Measurements from ENCODE around the gene C11orf21. TPM values are rescaled to one million over a fixed set of nuclear protein-coding genes. Genes with fewer than 3 reads are reported as not detected.
A peak's percentile ranks its signal among the peaks of the same experiment; 100 is the strongest.

C11orf21 gene
- total and polyA plus RNA-seq, 9 of the 15 experiments (the other 6 are each of a cell fraction or from before 2014, with no cell fraction given): 0.10 to 2.6 (median 2.0) TPM

DNA sequence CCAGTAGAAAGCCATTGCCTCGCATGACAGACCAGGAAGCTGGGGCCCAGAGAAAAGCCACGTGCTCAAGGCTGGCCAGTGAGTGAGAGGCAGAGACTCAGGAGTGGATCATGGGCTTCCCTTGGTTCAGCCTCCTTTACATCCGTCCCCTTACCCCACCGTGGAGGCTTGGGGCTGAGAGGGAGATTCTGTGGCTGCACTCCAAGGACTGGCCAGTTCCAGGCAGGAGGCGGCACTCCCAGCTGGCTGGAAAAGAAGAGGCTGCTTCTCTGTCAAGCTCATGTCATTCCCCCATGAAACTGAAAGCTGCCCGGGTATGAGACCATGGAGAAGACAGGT, 24.7 kb downstream of the C11orf21 start (continued):
- TF ChIP-seq, protein P1, sequence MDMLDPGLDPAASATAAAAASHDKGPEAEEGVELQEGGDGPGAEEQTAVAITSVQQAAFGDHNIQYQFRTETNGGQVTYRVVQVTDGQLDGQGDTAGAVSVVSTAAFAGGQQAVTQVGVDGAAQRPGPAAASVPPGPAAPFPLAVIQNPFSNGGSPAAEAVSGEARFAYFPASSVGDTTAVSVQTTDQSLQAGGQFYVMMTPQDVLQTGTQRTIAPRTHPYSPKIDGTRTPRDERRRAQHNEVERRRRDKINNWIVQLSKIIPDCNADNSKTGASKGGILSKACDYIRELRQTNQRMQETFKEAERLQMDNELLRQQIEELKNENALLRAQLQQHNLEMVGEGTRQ (CRISPR knock-in tag; IDR thresholded peaks at IDR 0.05): peak; percentile 55; the same call in 1 of the 2 replicates
- TF ChIP-seq, protein P2, sequence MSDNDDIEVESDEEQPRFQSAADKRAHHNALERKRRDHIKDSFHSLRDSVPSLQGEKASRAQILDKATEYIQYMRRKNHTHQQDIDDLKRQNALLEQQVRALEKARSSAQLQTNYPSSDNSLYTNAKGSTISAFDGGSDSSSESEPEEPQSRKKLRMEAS (CRISPR knock-in tag; IDR thresholded peaks at IDR 0.05): peak; percentile 77
- TF ChIP-seq RAD51 (IDR thresholded peaks at IDR 0.05; ENCODE audit: borderline replicate concordance, low read depth) (0 out of 2 replicates have a peak, but pooled peaks have one; percentile 13), ATF7 (IDR thresholded peaks at IDR 0.05) (no peak)
- TF ChIP-seq, protein P3, sequence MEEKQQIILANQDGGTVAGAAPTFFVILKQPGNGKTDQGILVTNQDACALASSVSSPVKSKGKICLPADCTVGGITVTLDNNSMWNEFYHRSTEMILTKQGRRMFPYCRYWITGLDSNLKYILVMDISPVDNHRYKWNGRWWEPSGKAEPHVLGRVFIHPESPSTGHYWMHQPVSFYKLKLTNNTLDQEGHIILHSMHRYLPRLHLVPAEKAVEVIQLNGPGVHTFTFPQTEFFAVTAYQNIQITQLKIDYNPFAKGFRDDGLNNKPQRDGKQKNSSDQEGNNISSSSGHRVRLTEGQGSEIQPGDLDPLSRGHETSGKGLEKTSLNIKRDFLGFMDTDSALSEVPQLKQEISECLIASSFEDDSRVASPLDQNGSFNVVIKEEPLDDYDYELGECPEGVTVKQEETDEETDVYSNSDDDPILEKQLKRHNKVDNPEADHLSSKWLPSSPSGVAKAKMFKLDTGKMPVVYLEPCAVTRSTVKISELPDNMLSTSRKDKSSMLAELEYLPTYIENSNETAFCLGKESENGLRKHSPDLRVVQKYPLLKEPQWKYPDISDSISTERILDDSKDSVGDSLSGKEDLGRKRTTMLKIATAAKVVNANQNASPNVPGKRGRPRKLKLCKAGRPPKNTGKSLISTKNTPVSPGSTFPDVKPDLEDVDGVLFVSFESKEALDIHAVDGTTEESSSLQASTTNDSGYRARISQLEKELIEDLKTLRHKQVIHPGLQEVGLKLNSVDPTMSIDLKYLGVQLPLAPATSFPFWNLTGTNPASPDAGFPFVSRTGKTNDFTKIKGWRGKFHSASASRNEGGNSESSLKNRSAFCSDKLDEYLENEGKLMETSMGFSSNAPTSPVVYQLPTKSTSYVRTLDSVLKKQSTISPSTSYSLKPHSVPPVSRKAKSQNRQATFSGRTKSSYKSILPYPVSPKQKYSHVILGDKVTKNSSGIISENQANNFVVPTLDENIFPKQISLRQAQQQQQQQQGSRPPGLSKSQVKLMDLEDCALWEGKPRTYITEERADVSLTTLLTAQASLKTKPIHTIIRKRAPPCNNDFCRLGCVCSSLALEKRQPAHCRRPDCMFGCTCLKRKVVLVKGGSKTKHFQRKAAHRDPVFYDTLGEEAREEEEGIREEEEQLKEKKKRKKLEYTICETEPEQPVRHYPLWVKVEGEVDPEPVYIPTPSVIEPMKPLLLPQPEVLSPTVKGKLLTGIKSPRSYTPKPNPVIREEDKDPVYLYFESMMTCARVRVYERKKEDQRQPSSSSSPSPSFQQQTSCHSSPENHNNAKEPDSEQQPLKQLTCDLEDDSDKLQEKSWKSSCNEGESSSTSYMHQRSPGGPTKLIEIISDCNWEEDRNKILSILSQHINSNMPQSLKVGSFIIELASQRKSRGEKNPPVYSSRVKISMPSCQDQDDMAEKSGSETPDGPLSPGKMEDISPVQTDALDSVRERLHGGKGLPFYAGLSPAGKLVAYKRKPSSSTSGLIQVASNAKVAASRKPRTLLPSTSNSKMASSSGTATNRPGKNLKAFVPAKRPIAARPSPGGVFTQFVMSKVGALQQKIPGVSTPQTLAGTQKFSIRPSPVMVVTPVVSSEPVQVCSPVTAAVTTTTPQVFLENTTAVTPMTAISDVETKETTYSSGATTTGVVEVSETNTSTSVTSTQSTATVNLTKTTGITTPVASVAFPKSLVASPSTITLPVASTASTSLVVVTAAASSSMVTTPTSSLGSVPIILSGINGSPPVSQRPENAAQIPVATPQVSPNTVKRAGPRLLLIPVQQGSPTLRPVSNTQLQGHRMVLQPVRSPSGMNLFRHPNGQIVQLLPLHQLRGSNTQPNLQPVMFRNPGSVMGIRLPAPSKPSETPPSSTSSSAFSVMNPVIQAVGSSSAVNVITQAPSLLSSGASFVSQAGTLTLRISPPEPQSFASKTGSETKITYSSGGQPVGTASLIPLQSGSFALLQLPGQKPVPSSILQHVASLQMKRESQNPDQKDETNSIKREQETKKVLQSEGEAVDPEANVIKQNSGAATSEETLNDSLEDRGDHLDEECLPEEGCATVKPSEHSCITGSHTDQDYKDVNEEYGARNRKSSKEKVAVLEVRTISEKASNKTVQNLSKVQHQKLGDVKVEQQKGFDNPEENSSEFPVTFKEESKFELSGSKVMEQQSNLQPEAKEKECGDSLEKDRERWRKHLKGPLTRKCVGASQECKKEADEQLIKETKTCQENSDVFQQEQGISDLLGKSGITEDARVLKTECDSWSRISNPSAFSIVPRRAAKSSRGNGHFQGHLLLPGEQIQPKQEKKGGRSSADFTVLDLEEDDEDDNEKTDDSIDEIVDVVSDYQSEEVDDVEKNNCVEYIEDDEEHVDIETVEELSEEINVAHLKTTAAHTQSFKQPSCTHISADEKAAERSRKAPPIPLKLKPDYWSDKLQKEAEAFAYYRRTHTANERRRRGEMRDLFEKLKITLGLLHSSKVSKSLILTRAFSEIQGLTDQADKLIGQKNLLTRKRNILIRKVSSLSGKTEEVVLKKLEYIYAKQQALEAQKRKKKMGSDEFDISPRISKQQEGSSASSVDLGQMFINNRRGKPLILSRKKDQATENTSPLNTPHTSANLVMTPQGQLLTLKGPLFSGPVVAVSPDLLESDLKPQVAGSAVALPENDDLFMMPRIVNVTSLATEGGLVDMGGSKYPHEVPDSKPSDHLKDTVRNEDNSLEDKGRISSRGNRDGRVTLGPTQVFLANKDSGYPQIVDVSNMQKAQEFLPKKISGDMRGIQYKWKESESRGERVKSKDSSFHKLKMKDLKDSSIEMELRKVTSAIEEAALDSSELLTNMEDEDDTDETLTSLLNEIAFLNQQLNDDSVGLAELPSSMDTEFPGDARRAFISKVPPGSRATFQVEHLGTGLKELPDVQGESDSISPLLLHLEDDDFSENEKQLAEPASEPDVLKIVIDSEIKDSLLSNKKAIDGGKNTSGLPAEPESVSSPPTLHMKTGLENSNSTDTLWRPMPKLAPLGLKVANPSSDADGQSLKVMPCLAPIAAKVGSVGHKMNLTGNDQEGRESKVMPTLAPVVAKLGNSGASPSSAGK (IDR thresholded peaks at IDR 0.05): peak; percentile 68; the same call in 1 of the 2 replicates
- TF ChIP-seq, protein P4, sequence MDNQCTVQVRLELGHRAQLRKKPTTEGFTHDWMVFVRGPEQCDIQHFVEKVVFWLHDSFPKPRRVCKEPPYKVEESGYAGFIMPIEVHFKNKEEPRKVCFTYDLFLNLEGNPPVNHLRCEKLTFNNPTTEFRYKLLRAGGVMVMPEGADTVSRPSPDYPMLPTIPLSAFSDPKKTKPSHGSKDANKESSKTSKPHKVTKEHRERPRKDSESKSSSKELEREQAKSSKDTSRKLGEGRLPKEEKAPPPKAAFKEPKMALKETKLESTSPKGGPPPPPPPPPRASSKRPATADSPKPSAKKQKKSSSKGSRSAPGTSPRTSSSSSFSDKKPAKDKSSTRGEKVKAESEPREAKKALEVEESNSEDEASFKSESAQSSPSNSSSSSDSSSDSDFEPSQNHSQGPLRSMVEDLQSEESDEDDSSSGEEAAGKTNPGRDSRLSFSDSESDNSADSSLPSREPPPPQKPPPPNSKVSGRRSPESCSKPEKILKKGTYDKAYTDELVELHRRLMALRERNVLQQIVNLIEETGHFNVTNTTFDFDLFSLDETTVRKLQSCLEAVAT (IDR thresholded peaks at IDR 0.05): no peak

All from K562 (cell line).